RWPE1 (cell line): ENCODE measurements around the gene PROM2.
A peak's percentile ranks its signal among the peaks of the same experiment; 100 is the strongest.

ENCODE experiments used
- CTCF ChIA-PET: fragments of 350-600 bp; sonication (Branson Sonifier 250); formaldehyde crosslinking; extraction: SDS; loops from one replicate; lab custom pipeline; 2021; lab: Yijun Ruan, JAX
- POLR2A ChIA-PET: fragments of 400-600 bp; formaldehyde crosslinking; extraction: SDS; loops from one replicate; lab custom pipeline; 2020; ENCODE audit warnings: antibody characterized with exemption; ENCODE audit not compliant: low non-redundant PET; lab: Yijun Ruan, JAX
- DNase-seq: peaks from one replicate; pipeline ENCODE4 v3.0.0; 2012; ENCODE audit warnings: low spot score
- H3K27ac ChIP-seq: fragments of 450-650 bp; 2 replicates; pipeline ENCODE4 v1.5.1; 2017
- TF ChIP-seq, protein P1 (sequence below): fragments of 450-650 bp; conservative IDR thresholded peaks from 2 replicates; pipeline ENCODE4 v1.5.1; 2017; ENCODE audit warnings: low read depth, mild to moderate bottlenecking

The PROM2 gene

GRCh38 chr2:95310651-95311050 lies 36.4 kb downstream of the PROM2 start:
- H3K27ac ChIP-seq: peak overlapping the region; percentile 83
- TF ChIP-seq, protein P1, sequence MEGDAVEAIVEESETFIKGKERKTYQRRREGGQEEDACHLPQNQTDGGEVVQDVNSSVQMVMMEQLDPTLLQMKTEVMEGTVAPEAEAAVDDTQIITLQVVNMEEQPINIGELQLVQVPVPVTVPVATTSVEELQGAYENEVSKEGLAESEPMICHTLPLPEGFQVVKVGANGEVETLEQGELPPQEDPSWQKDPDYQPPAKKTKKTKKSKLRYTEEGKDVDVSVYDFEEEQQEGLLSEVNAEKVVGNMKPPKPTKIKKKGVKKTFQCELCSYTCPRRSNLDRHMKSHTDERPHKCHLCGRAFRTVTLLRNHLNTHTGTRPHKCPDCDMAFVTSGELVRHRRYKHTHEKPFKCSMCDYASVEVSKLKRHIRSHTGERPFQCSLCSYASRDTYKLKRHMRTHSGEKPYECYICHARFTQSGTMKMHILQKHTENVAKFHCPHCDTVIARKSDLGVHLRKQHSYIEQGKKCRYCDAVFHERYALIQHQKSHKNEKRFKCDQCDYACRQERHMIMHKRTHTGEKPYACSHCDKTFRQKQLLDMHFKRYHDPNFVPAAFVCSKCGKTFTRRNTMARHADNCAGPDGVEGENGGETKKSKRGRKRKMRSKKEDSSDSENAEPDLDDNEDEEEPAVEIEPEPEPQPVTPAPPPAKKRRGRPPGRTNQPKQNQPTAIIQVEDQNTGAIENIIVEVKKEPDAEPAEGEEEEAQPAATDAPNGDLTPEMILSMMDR: no peak
- no peak for DNase-seq
- POLR2A ChIA-PET: no interaction called here
- CTCF ChIA-PET: no interaction called here

GRCh38 chr2:95311815-95312542 lies 37.7 kb downstream of the PROM2 start:
- no peak for DNase-seq
- ChIA-PET CTCF (interaction anchor here (0.5 to 2.6 kb wide), 4 partner anchors 15 to 411 kb away, joined by 3 to 17 read pairs (median 4); no protein-coding TSS in a partner anchor), POLR2A (interaction anchor here (0.6 kb wide), 1 partner anchor 36 kb away, joined by 3 read pairs; no protein-coding TSS in a partner anchor)
- peak overlapping the region; percentile 83 for H3K27ac ChIP-seq
- TF ChIP-seq, protein P1: no peak

DNA sequence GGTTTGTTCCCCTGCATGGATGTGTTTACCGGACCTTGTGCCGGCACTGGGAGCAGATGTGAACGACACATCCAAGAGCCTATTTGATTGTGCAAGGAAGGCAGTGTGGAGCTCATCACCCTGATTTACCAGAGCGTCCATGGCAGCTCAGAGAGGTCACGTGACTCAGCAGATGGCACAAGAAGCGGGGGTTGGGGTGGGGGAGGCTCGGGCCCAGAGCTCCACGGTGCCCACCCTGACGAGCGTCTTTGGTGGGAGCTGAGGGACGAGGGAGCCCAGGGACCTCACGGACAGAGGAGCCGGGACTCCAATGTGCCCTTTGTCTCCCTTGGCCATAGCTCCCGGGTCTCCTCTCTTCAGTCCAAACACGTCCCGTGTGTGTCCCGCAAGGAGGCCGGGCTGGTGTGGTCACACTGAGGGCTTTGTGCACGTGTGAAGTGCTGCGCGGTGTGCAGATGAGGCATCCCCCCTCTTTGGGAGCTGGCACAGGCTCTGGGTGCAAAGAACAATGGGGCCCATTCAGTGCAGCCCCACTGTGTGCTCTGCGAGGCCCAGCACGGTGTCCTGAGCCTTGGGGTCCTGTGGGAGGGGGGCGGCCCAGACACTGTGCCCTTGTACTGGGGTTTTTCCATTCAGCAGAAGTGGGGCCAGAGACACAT lies 38.4 kb downstream of the PROM2 start:
- ChIA-PET CTCF (interaction anchor here (0.5 to 2.6 kb wide), 4 partner anchors 15 to 411 kb away, joined by 3 to 17 read pairs (median 4); no protein-coding TSS in a partner anchor), POLR2A (interaction anchor here (0.6 kb wide), 1 partner anchor 37 kb away, joined by 3 read pairs; no protein-coding TSS in a partner anchor)
- DNase-seq: no peak
- H3K27ac ChIP-seq: no peak overlapping the region
- TF ChIP-seq, protein P1: no peak

DNA sequence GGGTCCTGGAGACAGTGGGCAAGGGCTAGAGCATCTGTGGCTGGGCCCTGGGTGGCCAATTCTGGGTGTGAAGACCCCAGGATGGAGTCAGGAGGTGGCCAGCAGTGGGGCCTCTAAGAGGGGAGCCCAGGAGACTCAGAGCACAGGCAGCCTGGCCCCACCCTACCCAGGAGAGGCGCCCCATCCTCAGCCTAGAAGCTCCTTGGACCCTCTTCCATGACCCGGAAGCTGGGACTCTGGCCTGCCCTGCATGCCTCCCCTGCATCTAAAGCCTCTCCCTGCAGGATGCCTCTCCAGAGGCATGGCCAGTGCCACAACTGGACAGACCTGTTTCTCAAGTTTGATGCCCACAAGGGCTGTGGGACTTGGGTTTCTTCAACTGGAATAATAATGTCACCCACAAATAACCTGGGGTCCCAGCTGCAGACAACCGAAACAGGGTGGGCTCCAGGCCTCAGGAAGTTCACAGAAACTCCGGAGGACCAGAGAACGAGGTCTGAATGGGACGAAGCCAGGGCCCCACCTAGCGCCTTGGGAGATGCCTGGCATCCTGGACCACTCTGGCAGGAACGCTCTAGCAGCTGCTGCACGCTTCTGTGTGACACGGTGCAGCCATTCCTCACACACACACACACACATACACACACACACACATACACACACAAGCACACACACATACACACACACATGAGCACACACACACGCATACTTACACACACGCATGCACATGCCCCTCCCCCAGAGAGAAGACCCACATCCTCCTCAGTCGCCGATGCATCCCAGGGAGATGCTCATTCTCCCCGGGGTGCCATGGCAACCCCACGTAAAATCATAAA lies 39.3 kb downstream of the PROM2 start:
- POLR2A ChIA-PET: no interaction called here
- CTCF ChIA-PET: interaction anchor here (1.8 to 5.0 kb wide), 3 partner anchors 32 to 82 kb away, joined by 4 to 62 read pairs (median 17); no protein-coding TSS in a partner anchor
- DNase-seq: no peak
- TF ChIP-seq, protein P1: no peak
- H3K27ac ChIP-seq: no peak overlapping the region

DNA sequence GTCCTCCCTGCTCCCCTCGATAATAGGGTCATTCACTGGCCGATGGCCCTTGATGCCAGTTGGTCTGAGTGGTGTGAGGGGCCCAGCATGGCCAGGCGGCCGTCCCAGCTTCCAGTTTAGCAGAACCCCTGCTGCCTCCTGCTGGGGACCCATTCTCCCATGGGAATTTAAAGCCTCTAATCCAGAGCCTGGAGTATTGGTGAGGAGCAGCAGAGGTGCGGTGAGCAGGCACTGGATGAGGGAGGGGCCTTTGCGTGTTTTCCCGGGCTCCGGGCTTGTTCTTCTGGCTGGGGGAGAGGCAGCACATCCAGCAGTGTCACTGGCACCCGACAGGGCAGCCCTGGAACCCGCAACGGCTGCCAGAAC lies 40.3 kb downstream of the PROM2 start:
- TF ChIP-seq, protein P1: no peak
- H3K27ac ChIP-seq: no peak overlapping the region
- CTCF ChIA-PET: interaction anchor here (0.6 to 5.0 kb wide), 5 partner anchors 31 to 959 kb away, joined by 3 to 62 read pairs (median 3); no protein-coding TSS in a partner anchor
- no peak for DNase-seq
- POLR2A ChIA-PET: interaction anchor here (0.7 kb wide), 1 partner anchor 83 kb away, joined by 3 read pairs; no protein-coding TSS in a partner anchor
